Measurements from ENCODE around the gene ZBTB40.

The ZBTB40 gene

GRCh38 chr1:22552021-22552420 is 100.4 kb downstream of the ZBTB40 start:
- peaks cover 20% of the 10 kb centered on the region for H3K27me3 ChIP-seq (ENCODE audit: control insufficient read depth, insufficient read depth, low read length, poor library complexity, severe bottlenecking)
- H3K4me1 ChIP-seq (ENCODE audit: control insufficient read depth, insufficient read depth, low read length) = peaks cover 20% of the 10 kb centered on the region
- no peak overlapping the region for H3K27ac ChIP-seq (ENCODE audit: insufficient read depth, low read depth, low read length, poor library complexity, severe bottlenecking)
- no peaks in the 10 kb centered on the region for H3K9me3 ChIP-seq (ENCODE audit: control insufficient read depth, low read length)
- H3K36me3 ChIP-seq (ENCODE audit: control insufficient read depth, insufficient read depth, low read length) = no peaks in the 10 kb centered on the region
- WGBS, 2 experiments = 72 to 78% methylated on average over 5 of the region's 5 CpGs
- H3K4me3 ChIP-seq (ENCODE audit: insufficient read depth, low read depth, low read length) = no peak overlapping the region

DNA sequence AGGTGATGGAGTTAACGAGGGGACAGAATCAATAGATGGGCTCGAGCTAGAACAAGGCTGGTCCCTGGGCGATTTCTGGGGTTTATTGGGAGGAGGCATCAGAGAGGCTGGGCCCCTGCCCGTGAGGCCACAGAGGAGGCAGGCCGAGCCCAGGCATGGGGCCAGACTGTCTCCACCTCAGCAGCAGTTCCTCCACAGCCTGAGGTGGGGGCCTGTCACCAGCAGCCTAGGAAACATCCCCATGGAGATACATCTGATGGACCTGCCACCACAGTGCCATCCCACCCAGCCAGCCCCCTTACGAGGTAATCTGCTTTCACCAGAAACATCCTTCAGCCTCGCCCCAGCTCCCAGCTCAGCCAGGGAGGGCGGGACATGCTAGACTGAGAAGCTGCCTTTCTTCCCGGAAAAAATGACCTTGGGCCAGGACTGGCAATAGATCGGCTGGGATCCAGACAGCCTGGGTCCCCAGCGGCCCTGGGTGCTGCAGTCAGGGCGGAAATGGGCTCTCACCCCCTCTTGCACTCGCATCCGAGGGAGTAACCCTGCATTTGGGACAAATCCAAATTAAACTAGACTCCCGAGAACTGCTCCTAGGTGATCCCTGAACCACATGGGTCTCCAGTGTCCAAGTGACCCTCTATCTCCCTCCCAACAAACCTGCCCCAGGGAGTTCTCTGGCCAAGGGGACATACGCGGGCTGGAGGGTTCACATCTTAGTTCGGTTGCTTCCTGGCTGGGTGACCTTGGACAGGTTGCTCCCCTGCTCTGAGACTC is 101.6 kb downstream of the ZBTB40 start:
- no peak overlapping the region for H3K27ac ChIP-seq (ENCODE audit: insufficient read depth, low read depth, low read length, poor library complexity, severe bottlenecking)
- H3K27me3 ChIP-seq (ENCODE audit: control insufficient read depth, insufficient read depth, low read length, poor library complexity, severe bottlenecking) = peaks cover 13% of the 10 kb centered on the region
- no peak overlapping the region for H3K4me3 ChIP-seq (ENCODE audit: insufficient read depth, low read depth, low read length)
- H3K36me3 ChIP-seq (ENCODE audit: control insufficient read depth, insufficient read depth, low read length) = no peaks in the 10 kb centered on the region
- no peaks in the 10 kb centered on the region for H3K9me3 ChIP-seq (ENCODE audit: control insufficient read depth, low read length)
- 79 to 84% methylated on average over 18 of the region's 18 CpGs for WGBS, 2 experiments
- peaks cover 21% of the 10 kb centered on the region for H3K4me1 ChIP-seq (ENCODE audit: control insufficient read depth, insufficient read depth, low read length)

- no peak overlapping the region for H3K4me3 ChIP-seq (ENCODE audit: insufficient read depth, low read depth, low read length)
- 88 to 89% methylated on average over 8 of the region's 8 CpGs for WGBS, 2 experiments
Observed at GRCh38 chr1:22553991-22554522, 102.4 kb downstream of the ZBTB40 start.

DNA sequence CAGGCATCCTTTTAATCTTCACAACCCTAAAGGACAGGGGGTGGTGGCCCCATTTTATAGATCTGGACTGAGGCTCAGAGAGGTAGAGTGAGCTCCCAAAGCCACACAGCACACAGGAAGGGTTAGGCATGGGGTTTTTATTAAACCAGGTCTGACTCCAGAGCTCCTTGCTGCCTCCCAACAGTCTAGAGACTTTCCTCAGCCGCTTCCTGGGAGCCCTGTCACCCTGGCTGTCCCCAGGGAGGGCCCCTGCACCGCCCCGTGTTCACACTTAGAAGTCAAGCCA is 103.7 kb downstream of the ZBTB40 start:
- H3K36me3 ChIP-seq (ENCODE audit: control insufficient read depth, insufficient read depth, low read length) = no peaks in the 10 kb centered on the region
- peaks cover 15% of the 10 kb centered on the region for H3K27me3 ChIP-seq (ENCODE audit: control insufficient read depth, insufficient read depth, low read length, poor library complexity, severe bottlenecking)
- 82 to 93% methylated on average over 3 of the region's 3 CpGs for WGBS, 2 experiments
- no peaks in the 10 kb centered on the region for H3K9me3 ChIP-seq (ENCODE audit: control insufficient read depth, low read length)
- no peak overlapping the region for H3K27ac ChIP-seq (ENCODE audit: insufficient read depth, low read depth, low read length, poor library complexity, severe bottlenecking)
- H3K4me3 ChIP-seq (ENCODE audit: insufficient read depth, low read depth, low read length) = no peak overlapping the region
- peaks cover 18% of the 10 kb centered on the region for H3K4me1 ChIP-seq (ENCODE audit: control insufficient read depth, insufficient read depth, low read length)

More at GRCh38 chr1:22553991-22554522, 102.4 kb downstream of the ZBTB40 start:
- H3K4me1 ChIP-seq (ENCODE audit: control insufficient read depth, insufficient read depth, low read length) = peaks cover 18% of the 10 kb centered on the region
- peaks cover 10% of the 10 kb centered on the region for H3K27me3 ChIP-seq (ENCODE audit: control insufficient read depth, insufficient read depth, low read length, poor library complexity, severe bottlenecking)
- H3K36me3 ChIP-seq (ENCODE audit: control insufficient read depth, insufficient read depth, low read length) = no peaks in the 10 kb centered on the region
- no peak overlapping the region for H3K27ac ChIP-seq (ENCODE audit: insufficient read depth, low read depth, low read length, poor library complexity, severe bottlenecking)
- H3K9me3 ChIP-seq (ENCODE audit: control insufficient read depth, low read length) = no peaks in the 10 kb centered on the region

DNA sequence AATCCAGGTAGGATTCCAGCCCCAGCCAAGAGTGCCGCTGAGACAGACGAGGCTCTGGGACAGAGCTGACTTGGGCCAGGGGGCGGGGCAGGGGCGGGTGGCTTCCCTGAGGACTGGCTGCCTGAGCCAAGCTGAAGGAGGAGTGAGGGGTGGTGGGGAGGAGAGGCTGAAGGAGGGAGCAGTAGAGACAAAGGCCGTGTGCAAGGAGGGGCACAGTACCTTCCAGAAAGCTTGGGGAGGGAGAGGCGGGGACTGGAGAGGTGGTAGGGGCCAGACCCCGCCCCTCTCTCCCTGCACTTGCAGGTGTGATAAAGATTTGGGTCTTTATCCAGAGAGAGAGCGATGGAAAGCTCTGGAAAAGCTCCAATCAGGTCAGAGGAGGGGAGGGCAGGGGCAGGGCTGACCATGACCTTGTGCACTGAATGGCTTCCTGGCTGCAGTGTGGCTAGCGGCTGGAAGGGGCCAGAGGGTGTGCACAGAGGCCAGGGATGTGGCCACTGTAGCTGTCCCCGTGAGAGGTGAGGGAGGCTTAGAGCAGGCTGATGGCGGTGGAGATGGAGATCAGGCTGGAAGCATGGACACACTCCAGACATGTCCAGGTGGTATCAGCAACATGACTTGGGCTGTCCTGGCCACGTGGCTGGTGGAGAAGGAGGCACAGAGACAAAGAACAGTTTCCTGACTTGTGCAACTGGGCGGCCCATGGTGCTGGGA is 104.9 kb downstream of the ZBTB40 start:
- no peaks in the 10 kb centered on the region for H3K36me3 ChIP-seq (ENCODE audit: control insufficient read depth, insufficient read depth, low read length)
- no peak overlapping the region for H3K27ac ChIP-seq (ENCODE audit: insufficient read depth, low read depth, low read length, poor library complexity, severe bottlenecking)
- peaks cover 18% of the 10 kb centered on the region for H3K4me1 ChIP-seq (ENCODE audit: control insufficient read depth, insufficient read depth, low read length)
- no peak overlapping the region for H3K4me3 ChIP-seq (ENCODE audit: insufficient read depth, low read depth, low read length)
- 42 to 43% methylated on average over 13 of the region's 13 CpGs for WGBS, 2 experiments
- no peaks in the 10 kb centered on the region for H3K9me3 ChIP-seq (ENCODE audit: control insufficient read depth, low read length)
- peaks cover 27% of the 10 kb centered on the region for H3K27me3 ChIP-seq (ENCODE audit: control insufficient read depth, insufficient read depth, low read length, poor library complexity, severe bottlenecking)

DNA sequence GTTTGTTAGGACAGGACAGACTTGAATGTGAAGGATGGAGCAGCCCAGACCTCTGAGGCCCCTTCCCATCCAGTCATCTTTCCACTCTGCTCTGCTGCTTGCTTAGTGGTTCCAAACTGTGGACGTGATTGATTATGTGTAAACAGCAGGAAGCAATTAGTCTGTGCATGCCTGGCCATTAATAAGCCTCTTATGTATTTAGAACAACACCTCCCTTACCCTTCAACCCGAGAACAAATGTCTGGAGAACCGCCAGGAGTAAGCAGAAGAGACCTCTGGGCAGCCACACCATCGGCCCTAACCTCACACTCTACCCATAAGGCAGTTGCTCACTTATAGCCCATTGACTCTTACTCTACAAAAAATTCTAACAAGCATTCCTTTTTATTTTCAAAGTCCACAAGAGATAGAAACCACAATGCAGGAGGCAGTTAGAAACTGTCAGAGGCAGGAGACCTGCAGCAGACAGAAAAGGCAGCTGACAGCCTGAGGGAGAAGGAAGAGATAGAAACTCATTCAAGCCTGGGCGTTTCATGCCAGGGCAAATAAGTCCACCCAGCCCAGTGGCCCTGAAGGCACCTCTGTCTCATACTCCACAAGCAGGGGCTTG is 105.8 kb downstream of the ZBTB40 start:
- Histone ChIP-seq H3K4me3 (ENCODE audit: insufficient read depth, low read depth, low read length) (no peak overlapping the region), H3K27me3 (ENCODE audit: control insufficient read depth, insufficient read depth, low read length, poor library complexity, severe bottlenecking) (peaks cover 36% of the 10 kb centered on the region)
- 92 to 93% methylated on average over 5 of the region's 5 CpGs for WGBS, 2 experiments

DNA sequence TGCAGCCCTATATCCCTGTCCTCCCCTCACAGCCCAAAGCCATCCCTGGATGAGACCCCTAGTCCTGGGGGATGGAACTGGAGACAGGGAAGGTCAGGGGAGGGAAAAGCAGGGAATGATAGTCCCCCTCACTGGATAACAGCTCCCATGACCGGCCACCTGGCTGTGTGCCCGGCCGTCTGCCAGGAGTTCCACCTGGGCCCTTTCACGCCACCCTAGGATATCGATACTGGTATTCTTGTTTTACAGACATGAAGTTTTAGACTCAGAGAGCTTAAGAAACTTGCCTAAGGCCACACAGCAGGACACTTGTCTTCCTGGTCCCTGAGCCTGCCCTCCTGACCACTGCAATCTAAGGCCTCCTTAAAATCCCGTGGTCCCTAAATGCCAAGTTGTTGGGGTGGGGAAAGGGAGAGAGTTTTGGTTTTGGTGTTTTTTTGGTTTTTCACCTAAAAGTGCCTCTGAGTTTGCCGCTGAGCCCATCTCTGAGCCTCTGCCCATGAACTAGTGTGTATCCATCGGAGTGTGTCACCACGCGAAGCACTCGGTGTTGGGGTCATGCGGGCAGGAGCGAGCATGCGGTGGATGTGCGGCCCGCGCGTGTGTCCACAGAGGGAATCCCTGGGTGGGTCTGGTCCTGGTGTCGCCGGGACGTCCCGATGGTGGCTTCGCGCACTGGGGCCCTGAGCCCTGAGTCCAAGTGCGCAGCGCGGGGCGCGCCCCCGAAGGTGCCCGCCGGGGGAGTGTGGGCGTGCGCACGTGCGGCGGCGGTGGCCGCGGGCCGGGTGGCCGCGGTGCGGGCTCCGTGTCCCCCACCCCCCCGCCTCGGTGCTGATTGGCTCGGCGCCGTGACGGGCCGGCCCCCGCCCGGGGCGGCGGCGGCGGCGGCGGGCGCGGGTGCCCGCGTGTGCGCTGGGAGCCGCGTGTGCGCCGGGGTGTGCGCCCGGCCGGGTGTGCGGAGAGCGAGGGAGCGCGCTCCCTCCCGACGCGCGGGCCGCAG is 111.2 kb downstream of the ZBTB40 start, which contains the start of gene EPHA8:
Gene EPHA8, plus strand, starts transcription at position 906 of the 1,000 bp plus-strand sequence. CDS start 147 bp downstream, outside the sequence.
- H3K27me3 ChIP-seq (ENCODE audit: control insufficient read depth, insufficient read depth, low read length, poor library complexity, severe bottlenecking) = peaks cover 58% of the 10 kb centered on the region
- no peaks in the 10 kb centered on the region for H3K9me3 ChIP-seq (ENCODE audit: control insufficient read depth, low read length)
- peak within 1 kb of the TSS; percentile 34 for H3K4me3 ChIP-seq (ENCODE audit: insufficient read depth, low read depth, low read length)
- H3K36me3 ChIP-seq (ENCODE audit: control insufficient read depth, insufficient read depth, low read length) = no peaks in the 10 kb centered on the region
- H3K27ac ChIP-seq (ENCODE audit: insufficient read depth, low read depth, low read length, poor library complexity, severe bottlenecking) = no peak within 1 kb of the TSS
- H3K4me1 ChIP-seq (ENCODE audit: control insufficient read depth, insufficient read depth, low read length) = peaks cover 16% of the 10 kb centered on the region
- WGBS, 2 experiments = 10% methylated on average over 81 of the region's 81 CpGs

More for the DNA sequence above, 105.8 kb downstream of the ZBTB40 start:
- H3K9me3 ChIP-seq (ENCODE audit: control insufficient read depth, low read length) = no peaks in the 10 kb centered on the region
- H3K4me1 ChIP-seq (ENCODE audit: control insufficient read depth, insufficient read depth, low read length) = peaks cover 18% of the 10 kb centered on the region
- H3K36me3 ChIP-seq (ENCODE audit: control insufficient read depth, insufficient read depth, low read length) = no peaks in the 10 kb centered on the region
- H3K27ac ChIP-seq (ENCODE audit: insufficient read depth, low read depth, low read length, poor library complexity, severe bottlenecking) = no peak overlapping the region

- Histone ChIP-seq H3K27me3 (ENCODE audit: control insufficient read depth, insufficient read depth, low read length, poor library complexity, severe bottlenecking) (peaks cover 58% of the 10 kb centered on the region), H3K27ac (ENCODE audit: insufficient read depth, low read depth, low read length, poor library complexity, severe bottlenecking) (no peak overlapping the region), H3K4me1 (ENCODE audit: control insufficient read depth, insufficient read depth, low read length) (peaks cover 16% of the 10 kb centered on the region), H3K36me3 (ENCODE audit: control insufficient read depth, insufficient read depth, low read length) (no peaks in the 10 kb centered on the region), H3K9me3 (ENCODE audit: control insufficient read depth, low read length) (no peaks in the 10 kb centered on the region), H3K4me3 (ENCODE audit: insufficient read depth, low read depth, low read length) (peak overlapping the region; percentile 28)
- WGBS, 2 experiments = 3 to 4% methylated on average over 57 of the region's 57 CpGs
Observed at GRCh38 chr1:22563671-22564602, 112.3 kb downstream of the ZBTB40 start.

- WGBS, 2 experiments = 92 to 94% methylated on average over 14 of the region's 14 CpGs
- H3K9me3 ChIP-seq (ENCODE audit: control insufficient read depth, low read length) = no peaks in the 10 kb centered on the region
- peaks cover 45% of the 10 kb centered on the region for H3K27me3 ChIP-seq (ENCODE audit: control insufficient read depth, insufficient read depth, low read length, poor library complexity, severe bottlenecking)
- no peaks in the 10 kb centered on the region for H3K36me3 ChIP-seq (ENCODE audit: control insufficient read depth, insufficient read depth, low read length)
- H3K27ac ChIP-seq (ENCODE audit: insufficient read depth, low read depth, low read length, poor library complexity, severe bottlenecking) = no peak overlapping the region
- no peak overlapping the region for H3K4me3 ChIP-seq (ENCODE audit: insufficient read depth, low read depth, low read length)
- H3K4me1 ChIP-seq (ENCODE audit: control insufficient read depth, insufficient read depth, low read length) = peaks cover 16% of the 10 kb centered on the region
Observed at GRCh38 chr1:22566161-22566560, 114.5 kb downstream of the ZBTB40 start.
